GM19239 (cell line): ENCODE results near the gene ERV3-1.
"Not testable (repeated sequence)": the region's sequence is repeated elsewhere in the genome, so short reads cannot be mapped to it uniquely, and the experiment has no call there.

Source experiments
- DNase-seq: peaks from one replicate; pipeline ENCODE4 v3.0.0; 2011; ENCODE audit warnings: low spot score; ENCODE audit not compliant: insufficient read length
- FAIRE-seq: peaks from 2 replicates; lab custom pipeline; 2011; peaks lifted over from hg19 to GRCh38; lab: Jason Lieb, UNC

ERV3-1 gene

GRCh38 chr7:64947252-64948000 lies 59.1 kb downstream of the ERV3-1 start:
- DNase-seq, result no peak
- FAIRE-seq, result no peak

GRCh38 chr7:64946772-64947171 lies 59.7 kb downstream of the ERV3-1 start:
- no peak for FAIRE-seq
- DNase-seq, result no peak

GRCh38 chr7:64945503-64946175 lies 60.8 kb downstream of the ERV3-1 start:
- DNase-seq (no peak), FAIRE-seq (no peak)

GRCh38 chr7:64944667-64945502 lies 61.6 kb downstream of the ERV3-1 start:
- not testable (repeated sequence) for FAIRE-seq, DNase-seq
